ENCODE results near the gene MTX1. TPM values are rescaled to one million over a fixed set of nuclear protein-coding genes. Genes with fewer than 3 reads are reported as not detected.

The MTX1 gene
- polyA plus RNA-seq, 1 donor (not counting 4 experiments of a cell fraction or from before 2014, with no cell fraction given): 43.4 TPM

DNA sequence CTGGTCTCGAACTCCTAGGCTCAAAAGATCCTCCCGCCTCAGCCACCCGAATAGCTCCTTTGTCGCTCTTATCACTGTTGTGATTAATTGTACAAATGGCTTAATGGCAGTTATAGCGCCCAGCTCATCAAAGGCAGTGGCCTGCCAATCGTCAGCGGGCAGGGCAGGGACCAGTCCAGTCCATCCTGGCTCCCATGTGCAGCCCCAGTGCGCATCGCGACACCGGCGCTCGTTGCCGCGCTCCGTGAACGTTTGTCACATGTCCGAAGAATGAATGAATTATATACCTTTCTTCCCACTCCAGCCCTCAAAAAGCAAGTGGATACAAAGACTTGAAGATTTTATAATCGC is 18.4 kb downstream of the MTX1 start:
- H3K27me3 ChIP-seq (ENCODE audit: control insufficient read depth, extremely low read depth, insufficient read depth, low read length): no peaks in the 10 kb centered on the region
- no peak for FAIRE-seq
- peaks cover 3% of the 10 kb centered on the region for H3K9me1 ChIP-seq (ENCODE audit: control insufficient read depth, extremely low read depth, insufficient read depth, low read length)
- no peaks in the 10 kb centered on the region for H3K9me3 ChIP-seq (ENCODE audit: control insufficient read depth, low read depth, low read length)
- H4K20me1 ChIP-seq (ENCODE audit: control insufficient read depth, extremely low read depth, insufficient read depth, low read length): no peaks in the 10 kb centered on the region
- peak overlapping the region; percentile 55 to 94 (median 94) for H3K4me3 ChIP-seq (ENCODE audit: control insufficient read depth in 2 of 3, extremely low read depth in 1 of 3, insufficient read depth in 2 of 3, low read depth in 1 of 3, low read length in 3 of 3)
- peak overlapping the region; percentile 90 for H3K9ac ChIP-seq (ENCODE audit: control insufficient read depth, extremely low read depth, insufficient read depth, low read length)
- H2AFZ ChIP-seq (ENCODE audit: control insufficient read depth, low read length): peak overlapping the region; percentile 71
- no peaks in the 10 kb centered on the region for H3K36me3 ChIP-seq (ENCODE audit: control insufficient read depth in 2 of 2, extremely low read depth in 1 of 2, insufficient read depth in 2 of 2, low read length in 2 of 2)
- H3K27ac ChIP-seq (ENCODE audit: control insufficient read depth, insufficient read depth, low read length): peak overlapping the region; percentile 87
- no peak for DNase-seq (ENCODE audit: low read depth, low spot score)
- dilution Hi-C loops (cut with MboI; ENCODE audit: extremely low pct_ligation_motif_present, low sequenced_read_pairs): no loop called here
- H3K4me1 ChIP-seq (ENCODE audit: control insufficient read depth, extremely low read depth, insufficient read depth, low read length): peaks cover 37% of the 10 kb centered on the region
- peaks cover 13% of the 10 kb centered on the region for H3K79me2 ChIP-seq (ENCODE audit: control insufficient read depth, insufficient read depth, low read length)
- TF ChIP-seq CTCF (optimal IDR thresholded peaks at IDR 0.05 in 1 of 3, IDR thresholded peaks at IDR 0.05 in 1 of 3, conservative IDR thresholded peaks at IDR 0.05 in 1 of 3; ENCODE audit: extremely low read depth in 1 of 3, insufficient read depth in 2 of 3, low read length in 3 of 3): no peak
- TF ChIP-seq EZH2 (IDR thresholded peaks at IDR 0.05; ENCODE audit: low read length): no peak
- peak overlapping the region; percentile 87 for H3K4me2 ChIP-seq (ENCODE audit: control insufficient read depth, extremely low read depth, insufficient read depth, low read depth, low read length)

DNA sequence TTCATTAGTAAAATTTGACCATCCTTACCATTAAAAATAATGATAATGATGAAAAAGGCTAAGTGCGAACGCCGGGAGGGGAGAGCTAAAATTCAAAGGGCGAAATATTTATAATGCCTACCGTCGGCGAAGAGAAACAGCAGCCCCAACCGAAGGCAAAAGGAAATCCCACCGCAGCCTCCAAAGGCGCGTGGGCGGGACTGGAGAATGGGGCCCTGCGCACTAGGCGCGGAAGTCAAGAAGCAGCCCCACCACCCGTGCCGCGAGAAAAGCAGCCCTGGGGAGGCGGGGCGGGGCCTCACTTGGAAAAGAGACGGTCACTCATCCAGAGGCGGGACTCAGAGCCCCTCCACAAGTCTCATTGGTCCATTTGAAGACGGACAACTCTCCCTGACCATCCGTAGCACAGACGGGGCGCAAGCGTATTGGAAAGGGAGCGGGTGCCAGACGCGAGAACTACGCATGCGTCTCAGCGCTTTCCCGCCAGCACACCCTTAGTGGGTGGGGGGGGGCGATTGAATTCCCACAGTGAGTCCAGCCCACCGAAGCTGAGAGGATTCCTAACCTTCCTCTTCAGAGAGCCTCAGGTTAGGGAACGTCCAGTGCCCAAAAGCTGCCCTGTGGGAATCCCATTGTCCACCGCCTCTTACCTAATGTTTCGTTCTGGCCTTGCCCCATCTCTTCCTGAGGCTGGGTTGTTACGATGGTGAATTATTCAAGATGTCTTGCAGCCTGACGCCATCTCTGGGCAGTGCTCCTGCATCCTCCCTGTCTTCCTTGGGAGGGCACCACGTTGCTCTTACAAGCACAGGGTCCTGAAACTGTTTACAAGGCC is 19.0 kb downstream of the MTX1 start:
- peaks cover 37% of the 10 kb centered on the region for H3K4me1 ChIP-seq (ENCODE audit: control insufficient read depth, extremely low read depth, insufficient read depth, low read length)
- dilution Hi-C loops (cut with MboI; ENCODE audit: extremely low pct_ligation_motif_present, low sequenced_read_pairs): no loop called here
- TF ChIP-seq CTCF (optimal IDR thresholded peaks at IDR 0.05 in 1 of 3, IDR thresholded peaks at IDR 0.05 in 1 of 3, conservative IDR thresholded peaks at IDR 0.05 in 1 of 3; ENCODE audit: extremely low read depth in 1 of 3, insufficient read depth in 2 of 3, low read length in 3 of 3): no peak
- TF ChIP-seq EZH2 (IDR thresholded peaks at IDR 0.05; ENCODE audit: low read length): no peak
- H4K20me1 ChIP-seq (ENCODE audit: control insufficient read depth, extremely low read depth, insufficient read depth, low read length): no peaks in the 10 kb centered on the region
- FAIRE-seq (peak; percentile 9), DNase-seq (ENCODE audit: low read depth, low spot score) (peak; percentile 97)
- peak overlapping the region; percentile 55 to 94 (median 94) for H3K4me3 ChIP-seq (ENCODE audit: control insufficient read depth in 2 of 3, extremely low read depth in 1 of 3, insufficient read depth in 2 of 3, low read depth in 1 of 3, low read length in 3 of 3)
- H3K9me1 ChIP-seq (ENCODE audit: control insufficient read depth, extremely low read depth, insufficient read depth, low read length): peaks cover 3% of the 10 kb centered on the region
- no peaks in the 10 kb centered on the region for H3K9me3 ChIP-seq (ENCODE audit: control insufficient read depth, low read depth, low read length)
- H3K27ac ChIP-seq (ENCODE audit: control insufficient read depth, insufficient read depth, low read length): peak overlapping the region; percentile 87
- H3K27me3 ChIP-seq (ENCODE audit: control insufficient read depth, extremely low read depth, insufficient read depth, low read length): no peaks in the 10 kb centered on the region
- peak overlapping the region; percentile 87 for H3K4me2 ChIP-seq (ENCODE audit: control insufficient read depth, extremely low read depth, insufficient read depth, low read depth, low read length)
- H3K79me2 ChIP-seq (ENCODE audit: control insufficient read depth, insufficient read depth, low read length): peaks cover 13% of the 10 kb centered on the region
- H2AFZ ChIP-seq (ENCODE audit: control insufficient read depth, low read length): peak overlapping the region; percentile 98
- peak overlapping the region; percentile 90 for H3K9ac ChIP-seq (ENCODE audit: control insufficient read depth, extremely low read depth, insufficient read depth, low read length)
- no peaks in the 10 kb centered on the region for H3K36me3 ChIP-seq (ENCODE audit: control insufficient read depth in 2 of 2, extremely low read depth in 1 of 2, insufficient read depth in 2 of 2, low read length in 2 of 2)

Data from keratinocyte (primary cell).